ENCODE results near the gene HCFC2.
"Not testable (repeated sequence)": the region's sequence is repeated elsewhere in the genome, so short reads cannot be mapped to it uniquely, and the experiment has no call there.

- TF ChIP-seq CTCF (conservative IDR thresholded peaks at IDR 0.05 in 1 of 2, IDR thresholded peaks at IDR 0.05 in 1 of 2; ENCODE audit: extremely low read depth in 1 of 2, insufficient read depth in 1 of 2, low read depth in 1 of 2, low read length in 2 of 2); EZH2 (IDR thresholded peaks at IDR 0.05; ENCODE audit: borderline replicate concordance, low read length): not testable (repeated sequence)
These were observed 50.7 kb downstream of the HCFC2 start for GRCh38 chr12:104114834-104115586.
